ENCODE results near the gene SYT3.

Gene SYT3

DNA sequence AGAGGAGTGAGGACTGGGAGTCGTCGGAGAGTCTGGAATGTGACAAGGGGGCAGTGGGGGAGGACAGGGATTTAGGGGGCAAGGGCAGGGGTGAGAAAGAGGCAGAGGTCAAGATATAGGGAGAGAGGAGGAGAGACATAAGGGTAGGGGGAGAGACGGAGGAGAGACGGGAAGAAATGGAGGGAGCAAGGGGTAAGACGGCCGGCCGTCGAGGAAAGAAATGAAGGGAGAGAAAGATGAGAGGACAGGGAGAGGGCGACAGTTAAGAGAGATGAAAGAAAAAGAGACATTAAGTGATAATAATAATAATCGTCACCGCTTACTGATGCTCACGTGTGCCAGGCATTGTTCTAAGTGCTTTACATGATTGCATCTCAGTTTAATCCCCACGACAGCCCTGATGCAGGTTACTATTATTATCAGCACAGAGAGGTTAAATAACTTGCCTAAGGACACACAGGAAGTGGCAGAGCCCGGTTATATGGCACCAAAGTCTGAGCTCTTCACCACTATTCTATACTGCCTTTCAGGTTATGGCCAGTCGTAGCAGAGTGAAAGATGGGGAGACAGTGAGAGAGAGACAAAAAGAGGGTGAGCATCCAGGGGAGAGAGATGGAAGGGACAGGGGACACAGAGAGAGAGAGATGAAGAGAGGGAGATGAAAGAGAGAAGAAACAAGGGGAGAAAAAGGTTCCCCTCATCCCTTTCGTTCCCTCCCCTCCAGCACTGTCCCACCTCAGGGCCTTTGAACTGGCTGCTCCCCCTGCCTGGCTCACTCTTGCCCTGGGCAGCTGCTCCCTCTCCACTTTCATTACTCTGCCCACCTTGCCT lies 23.2 kb upstream of the SYT3 start:
- no peaks in the 10 kb centered on the region for H3K36me3 ChIP-seq (ENCODE audit: low read length)
- no peaks in the 10 kb centered on the region for H3K9me3 ChIP-seq (ENCODE audit: insufficient read depth, low read length)
- no peaks in the 10 kb centered on the region for H4K20me1 ChIP-seq (ENCODE audit: low read depth, low read length)
- no peaks in the 10 kb centered on the region for H3F3A ChIP-seq (ENCODE audit: insufficient read depth)
- H3K4me3 ChIP-seq (ENCODE audit: insufficient read depth, low read length, poor library complexity, severe bottlenecking) = no peak overlapping the region
- H3K27me3 ChIP-seq (ENCODE audit: low read length) = no peaks in the 10 kb centered on the region
- no peak overlapping the region for H3K27ac ChIP-seq (ENCODE audit: low read depth, low read length)
- H2AFZ ChIP-seq (ENCODE audit: low read depth, low read length, severe bottlenecking) = no peak overlapping the region
- no peak overlapping the region for H3K4me2 ChIP-seq (ENCODE audit: low read depth, low read length, poor library complexity, severe bottlenecking)
- TF ChIP-seq EZH2phosphoT487 (conservative IDR thresholded peaks at IDR 0.05; ENCODE audit: low read length) = no peak
- TF ChIP-seq, protein P1, sequence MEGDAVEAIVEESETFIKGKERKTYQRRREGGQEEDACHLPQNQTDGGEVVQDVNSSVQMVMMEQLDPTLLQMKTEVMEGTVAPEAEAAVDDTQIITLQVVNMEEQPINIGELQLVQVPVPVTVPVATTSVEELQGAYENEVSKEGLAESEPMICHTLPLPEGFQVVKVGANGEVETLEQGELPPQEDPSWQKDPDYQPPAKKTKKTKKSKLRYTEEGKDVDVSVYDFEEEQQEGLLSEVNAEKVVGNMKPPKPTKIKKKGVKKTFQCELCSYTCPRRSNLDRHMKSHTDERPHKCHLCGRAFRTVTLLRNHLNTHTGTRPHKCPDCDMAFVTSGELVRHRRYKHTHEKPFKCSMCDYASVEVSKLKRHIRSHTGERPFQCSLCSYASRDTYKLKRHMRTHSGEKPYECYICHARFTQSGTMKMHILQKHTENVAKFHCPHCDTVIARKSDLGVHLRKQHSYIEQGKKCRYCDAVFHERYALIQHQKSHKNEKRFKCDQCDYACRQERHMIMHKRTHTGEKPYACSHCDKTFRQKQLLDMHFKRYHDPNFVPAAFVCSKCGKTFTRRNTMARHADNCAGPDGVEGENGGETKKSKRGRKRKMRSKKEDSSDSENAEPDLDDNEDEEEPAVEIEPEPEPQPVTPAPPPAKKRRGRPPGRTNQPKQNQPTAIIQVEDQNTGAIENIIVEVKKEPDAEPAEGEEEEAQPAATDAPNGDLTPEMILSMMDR (IDR thresholded peaks at IDR 0.05; ENCODE audit: insufficient read depth, low read length, poor library complexity, severe bottlenecking) = no peak
- H3K9ac ChIP-seq (ENCODE audit: low read length) = no peak overlapping the region
- H3K79me2 ChIP-seq (ENCODE audit: insufficient read depth, low read length) = no peaks in the 10 kb centered on the region
- no peaks in the 10 kb centered on the region for H3K9me2 ChIP-seq (replicated peaks; ENCODE audit: insufficient read depth, low read length)

DNA sequence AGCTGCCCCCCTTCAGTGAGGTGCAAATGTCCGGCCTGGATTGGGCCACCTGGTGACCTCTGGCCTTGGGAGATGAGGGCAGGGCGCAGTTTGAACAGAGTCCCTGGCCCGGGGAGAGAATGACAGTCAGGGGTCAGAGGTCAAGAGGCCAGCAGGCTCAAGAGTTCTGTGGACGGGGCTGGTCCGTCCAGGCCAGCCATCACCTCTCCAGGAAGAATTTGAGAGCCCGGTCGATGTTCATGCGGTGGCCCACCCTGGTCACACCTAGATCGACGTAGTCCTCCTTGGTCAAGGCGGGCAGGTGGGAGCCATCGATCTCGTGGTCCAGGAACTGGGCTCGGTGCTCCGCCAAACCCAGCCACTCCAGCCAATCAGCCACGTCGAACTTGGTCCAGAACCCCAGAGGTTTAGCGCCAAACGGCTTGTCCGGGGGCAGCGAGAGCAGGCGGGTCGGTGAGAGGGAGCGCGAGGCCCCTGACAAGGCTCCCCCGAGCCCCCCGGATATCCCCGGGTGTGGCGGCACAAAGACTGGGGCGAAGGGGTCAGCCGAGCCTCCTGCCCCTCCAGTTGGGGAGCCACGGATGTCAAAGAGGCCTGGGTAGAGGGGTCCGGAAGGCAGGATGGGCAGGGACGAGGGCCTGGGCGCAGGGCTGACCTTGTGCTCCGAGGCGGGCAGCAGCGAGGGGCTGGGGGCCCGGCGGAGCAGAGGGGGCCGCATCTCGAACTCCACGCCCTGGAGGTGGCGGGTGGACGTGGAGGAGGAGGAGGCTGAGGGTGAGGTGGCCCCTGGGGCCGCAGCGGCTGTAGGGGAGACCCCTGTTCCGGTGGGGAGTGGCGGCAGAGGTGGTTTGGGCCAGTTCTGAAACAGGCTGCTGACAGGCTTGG lies 22.3 kb upstream of the SYT3 start:
- Histone ChIP-seq H3K9me2 (replicated peaks; ENCODE audit: insufficient read depth, low read length) (no peaks in the 10 kb centered on the region), H3K4me2 (ENCODE audit: low read depth, low read length, poor library complexity, severe bottlenecking) (no peak overlapping the region), H3K4me3 (ENCODE audit: insufficient read depth, low read length, poor library complexity, severe bottlenecking) (no peak overlapping the region), H3K27me3 (ENCODE audit: low read length) (no peaks in the 10 kb centered on the region), H3K9me3 (ENCODE audit: insufficient read depth, low read length) (no peaks in the 10 kb centered on the region), H3F3A (ENCODE audit: insufficient read depth) (no peaks in the 10 kb centered on the region), H4K20me1 (ENCODE audit: low read depth, low read length) (no peaks in the 10 kb centered on the region), H3K27ac (ENCODE audit: low read depth, low read length) (no peak overlapping the region), H3K79me2 (ENCODE audit: insufficient read depth, low read length) (no peaks in the 10 kb centered on the region), H3K36me3 (ENCODE audit: low read length) (no peaks in the 10 kb centered on the region), H2AFZ (ENCODE audit: low read depth, low read length, severe bottlenecking) (no peak overlapping the region), H3K9ac (ENCODE audit: low read length) (no peak overlapping the region)
- no peak for TF ChIP-seq EZH2phosphoT487 (conservative IDR thresholded peaks at IDR 0.05; ENCODE audit: low read length)
- TF ChIP-seq, protein P1 (IDR thresholded peaks at IDR 0.05; ENCODE audit: insufficient read depth, low read length, poor library complexity, severe bottlenecking) = no peak

DNA sequence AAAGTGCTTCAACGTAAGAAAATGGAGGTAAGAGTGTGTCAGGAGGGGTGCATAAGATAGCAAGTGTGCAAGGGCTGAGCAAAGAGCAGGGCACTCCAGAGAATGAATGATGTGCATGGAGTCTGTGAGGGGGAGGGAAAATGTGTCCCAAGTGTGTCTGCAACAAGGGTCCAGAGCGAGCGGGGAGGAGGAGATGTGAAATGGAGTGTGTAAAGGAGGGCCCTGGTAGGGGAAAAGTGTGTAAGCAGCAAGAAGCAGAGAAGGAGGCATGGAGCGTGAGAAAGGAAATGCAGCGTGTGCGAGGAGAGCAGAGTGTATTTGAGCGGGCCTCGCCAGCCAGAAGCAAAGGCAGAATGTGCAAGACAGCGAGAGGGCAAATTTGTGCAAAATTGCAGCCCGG lies 21.3 kb upstream of the SYT3 start:
- H3K4me2 ChIP-seq (ENCODE audit: low read depth, low read length, poor library complexity, severe bottlenecking) = no peak overlapping the region
- no peaks in the 10 kb centered on the region for H3K9me3 ChIP-seq (ENCODE audit: insufficient read depth, low read length)
- no peaks in the 10 kb centered on the region for H3K36me3 ChIP-seq (ENCODE audit: low read length)
- H4K20me1 ChIP-seq (ENCODE audit: low read depth, low read length) = no peaks in the 10 kb centered on the region
- TF ChIP-seq, protein P1 (IDR thresholded peaks at IDR 0.05; ENCODE audit: insufficient read depth, low read length, poor library complexity, severe bottlenecking) = no peak
- no peak for TF ChIP-seq EZH2phosphoT487 (conservative IDR thresholded peaks at IDR 0.05; ENCODE audit: low read length)
- no peaks in the 10 kb centered on the region for H3K9me2 ChIP-seq (replicated peaks; ENCODE audit: insufficient read depth, low read length)
- H3K9ac ChIP-seq (ENCODE audit: low read length) = no peak overlapping the region
- H2AFZ ChIP-seq (ENCODE audit: low read depth, low read length, severe bottlenecking) = no peak overlapping the region
- H3K79me2 ChIP-seq (ENCODE audit: insufficient read depth, low read length) = no peaks in the 10 kb centered on the region
- H3F3A ChIP-seq (ENCODE audit: insufficient read depth) = no peaks in the 10 kb centered on the region
- no peak overlapping the region for H3K27ac ChIP-seq (ENCODE audit: low read depth, low read length)
- H3K4me3 ChIP-seq (ENCODE audit: insufficient read depth, low read length, poor library complexity, severe bottlenecking) = no peak overlapping the region
- no peaks in the 10 kb centered on the region for H3K27me3 ChIP-seq (ENCODE audit: low read length)
